ENCODE measurements around the gene MAP1B. TPM values are rescaled to one million over a fixed set of nuclear protein-coding genes. Genes with fewer than 3 reads are reported as not detected.
"Not testable (repeated sequence)": the region's sequence is repeated elsewhere in the genome, so short reads cannot be mapped to it uniquely, and the experiment has no call there.

Gene MAP1B
- total RNA-seq, 1 donor from 2014 or later: not detected

- Mint-ChIP-seq H3K36me3 (ENCODE audit: low read depth) (no peaks in the 10 kb centered on the region), H3K27ac (no peak overlapping the region), H3K4me1 (ENCODE audit: low read depth) (no peaks in the 10 kb centered on the region), H3K27me3 (ENCODE audit: insufficient read depth) (peaks cover 11% of the 10 kb centered on the region), H3K9me3 (no peaks in the 10 kb centered on the region), H3K4me3 (no peak overlapping the region)
- intact Hi-C loops (cut with micrococcal nuclease): no loop called here
- no peak for DNase-seq (ENCODE audit: low spot score)
Observed at GRCh38 chr5:72160959-72161358, 53.7 kb downstream of the MAP1B start.

- Mint-ChIP-seq H3K27me3 (ENCODE audit: insufficient read depth) (peaks cover 9% of the 10 kb centered on the region), H3K9me3 (no peaks in the 10 kb centered on the region)
- intact Hi-C loops (cut with micrococcal nuclease): no loop called here
Observed at GRCh38 chr5:72161951-72162350, 54.7 kb downstream of the MAP1B start.

DNA sequence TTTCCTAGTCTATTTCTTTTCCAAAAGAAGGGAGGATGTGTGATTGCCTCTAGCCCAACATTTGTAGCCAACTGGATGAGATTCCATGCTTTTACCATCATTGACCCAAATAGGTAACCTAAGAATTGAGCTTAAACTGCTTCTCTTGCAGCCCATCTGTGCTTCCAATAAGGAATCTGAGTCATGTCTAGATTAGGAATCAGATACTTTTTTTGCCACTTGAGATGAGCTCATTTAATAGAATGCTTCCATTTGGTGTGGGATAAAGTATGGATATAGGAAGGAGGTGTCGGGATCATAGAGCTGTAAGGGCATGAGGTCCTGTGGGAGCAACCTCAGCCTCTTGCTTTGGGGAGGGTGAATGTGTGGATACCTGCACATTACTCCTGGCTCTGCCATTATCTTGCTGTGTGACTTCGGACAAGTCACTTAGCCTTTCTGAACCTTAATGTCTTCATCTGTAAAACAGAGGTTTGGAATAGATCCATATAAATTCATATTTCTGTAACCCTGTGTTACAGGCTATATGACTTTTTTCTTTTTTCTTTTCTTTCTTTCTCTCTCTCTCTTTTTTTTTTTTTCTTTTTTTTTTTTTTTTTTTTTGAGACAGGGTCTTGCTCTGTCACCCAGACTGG lies 56.2 kb downstream of the MAP1B start:
- H3K9me3 Mint-ChIP-seq: no peaks in the 10 kb centered on the region
- no peak for DNase-seq (ENCODE audit: low spot score)
- intact Hi-C loops (cut with micrococcal nuclease): no loop called here
- H3K4me1 Mint-ChIP-seq (ENCODE audit: low read depth): no peaks in the 10 kb centered on the region
- no peaks in the 10 kb centered on the region for H3K36me3 Mint-ChIP-seq (ENCODE audit: low read depth)
- H3K27me3 Mint-ChIP-seq (ENCODE audit: insufficient read depth): peaks cover 20% of the 10 kb centered on the region
- no peak overlapping the region for H3K4me3 Mint-ChIP-seq
- H3K27ac Mint-ChIP-seq: no peak overlapping the region

More at GRCh38 chr5:72161951-72162350, 54.7 kb downstream of the MAP1B start:
- H3K27ac Mint-ChIP-seq: no peak overlapping the region
- no peaks in the 10 kb centered on the region for H3K36me3 Mint-ChIP-seq (ENCODE audit: low read depth)
- no peak overlapping the region for H3K4me3 Mint-ChIP-seq
- H3K4me1 Mint-ChIP-seq (ENCODE audit: low read depth): no peaks in the 10 kb centered on the region
- no peak for DNase-seq (ENCODE audit: low spot score)

DNA sequence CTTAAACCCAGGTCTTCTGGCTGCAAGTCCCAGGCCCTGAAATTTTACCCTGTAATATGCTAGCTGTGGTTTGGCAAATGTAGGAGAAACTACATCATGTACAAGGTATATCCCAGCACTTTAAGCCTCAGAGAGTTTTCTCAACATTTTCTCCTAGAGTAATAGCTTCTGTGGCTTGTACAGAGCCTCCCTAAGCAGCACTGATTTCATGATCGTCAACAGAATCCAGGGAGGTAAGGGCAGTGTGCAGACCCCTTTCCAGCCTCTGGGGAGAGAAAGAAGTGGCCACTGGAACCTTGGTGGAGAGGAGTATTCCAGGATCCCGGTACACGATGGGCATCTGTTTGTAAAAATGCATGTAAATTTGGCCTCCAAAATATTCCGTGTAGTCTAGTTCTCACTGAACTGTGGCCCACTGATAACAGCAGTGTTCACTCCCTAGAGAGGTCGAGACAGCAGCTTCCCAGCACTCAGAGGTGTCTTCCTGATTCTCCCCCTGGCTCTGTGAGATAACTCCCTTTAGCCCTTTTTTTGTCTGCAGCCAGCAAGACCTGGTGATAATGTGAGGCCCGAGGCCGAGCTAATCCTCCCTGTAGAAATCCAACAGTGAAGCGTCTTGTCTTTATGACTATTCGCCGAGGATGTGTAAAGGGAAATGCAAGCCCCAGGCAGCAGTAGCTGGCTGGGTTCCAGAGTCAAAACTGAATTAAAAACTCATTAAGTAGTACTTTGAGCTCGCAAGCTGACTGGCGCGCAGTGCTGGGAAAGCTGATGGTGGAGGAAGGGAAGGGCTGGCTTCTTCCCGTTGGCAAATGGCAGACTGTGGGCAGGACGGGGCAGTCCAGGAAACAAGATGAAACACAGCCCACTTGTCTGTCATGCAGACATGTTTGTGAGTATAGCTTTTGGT lies 59.0 kb downstream of the MAP1B start:
- intact Hi-C loops (cut with micrococcal nuclease): no loop called here
- H3K36me3 Mint-ChIP-seq (ENCODE audit: low read depth): no peaks in the 10 kb centered on the region
- peaks cover 35% of the 10 kb centered on the region for H3K27me3 Mint-ChIP-seq (ENCODE audit: insufficient read depth)
- H3K4me1 Mint-ChIP-seq (ENCODE audit: low read depth): no peaks in the 10 kb centered on the region
- no peak overlapping the region for H3K27ac Mint-ChIP-seq
- no peak for DNase-seq (ENCODE audit: low spot score)
- H3K4me3 Mint-ChIP-seq: no peak overlapping the region
- H3K9me3 Mint-ChIP-seq: no peaks in the 10 kb centered on the region

- H3K4me3 Mint-ChIP-seq: no peak overlapping the region
- H3K4me1 Mint-ChIP-seq (ENCODE audit: low read depth): no peaks in the 10 kb centered on the region
- peaks cover 35% of the 10 kb centered on the region for H3K27me3 Mint-ChIP-seq (ENCODE audit: insufficient read depth)
- H3K27ac Mint-ChIP-seq: no peak overlapping the region
- no peaks in the 10 kb centered on the region for H3K9me3 Mint-ChIP-seq
- intact Hi-C loops (cut with micrococcal nuclease): no loop called here
- DNase-seq (ENCODE audit: low spot score): no peak
- no peaks in the 10 kb centered on the region for H3K36me3 Mint-ChIP-seq (ENCODE audit: low read depth)
Observed at GRCh38 chr5:72167257-72167656, 60.0 kb downstream of the MAP1B start.

DNA sequence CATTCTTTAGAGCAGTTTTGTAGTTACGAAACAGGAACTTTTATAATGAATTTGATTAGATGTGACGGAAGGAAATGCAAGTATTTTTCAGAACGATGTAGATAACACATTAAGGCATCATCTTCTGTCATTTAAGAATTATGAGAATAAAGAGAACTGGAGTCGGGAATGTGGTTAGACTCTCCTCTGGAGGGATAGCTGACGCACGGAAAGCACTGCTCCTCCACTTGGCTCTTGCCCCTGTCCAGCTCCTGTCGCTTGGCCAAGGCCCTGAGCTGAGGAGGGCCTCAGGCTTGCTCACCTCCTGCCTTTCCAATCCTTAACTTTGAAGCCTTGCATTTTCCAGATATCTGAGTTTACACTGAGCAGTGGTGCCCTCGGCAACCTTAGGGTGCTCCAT lies 60.5 kb downstream of the MAP1B start:
- Mint-ChIP-seq H3K9me3 (no peaks in the 10 kb centered on the region), H3K27ac (no peak overlapping the region), H3K27me3 (ENCODE audit: insufficient read depth) (peaks cover 35% of the 10 kb centered on the region), H3K36me3 (ENCODE audit: low read depth) (no peaks in the 10 kb centered on the region), H3K4me3 (no peak overlapping the region), H3K4me1 (ENCODE audit: low read depth) (no peaks in the 10 kb centered on the region)
- no peak for DNase-seq (ENCODE audit: low spot score)
- intact Hi-C loops (cut with micrococcal nuclease): no loop called here

DNA sequence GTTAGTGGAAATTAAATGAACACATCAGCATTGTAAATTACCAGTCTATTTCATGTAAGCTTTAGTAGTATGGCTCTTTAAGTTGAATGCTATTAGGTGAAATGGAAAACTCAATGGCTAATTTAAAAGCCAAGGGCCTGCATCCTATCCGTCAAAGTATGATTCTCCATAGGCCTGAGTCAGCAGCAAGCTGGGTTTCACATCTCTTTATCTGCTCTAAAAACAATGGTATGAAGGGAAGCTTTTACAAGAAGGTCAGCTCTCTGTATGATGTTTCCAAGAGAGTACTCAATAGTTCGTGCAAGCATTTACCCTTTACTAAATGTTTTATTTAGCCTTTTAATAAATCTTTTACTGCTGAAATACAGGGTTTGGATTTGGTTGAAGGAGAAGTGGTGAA lies 62.8 kb downstream of the MAP1B start:
- no peak for DNase-seq (ENCODE audit: low spot score)
- Mint-ChIP-seq H3K36me3 (ENCODE audit: low read depth) (no peaks in the 10 kb centered on the region), H3K4me1 (ENCODE audit: low read depth) (no peaks in the 10 kb centered on the region), H3K9me3 (no peaks in the 10 kb centered on the region), H3K27ac (no peak overlapping the region), H3K4me3 (no peak overlapping the region), H3K27me3 (ENCODE audit: insufficient read depth) (peaks cover 27% of the 10 kb centered on the region)
- intact Hi-C loops (cut with micrococcal nuclease): no loop called here

GRCh38 chr5:72171181-72171580 lies 63.9 kb downstream of the MAP1B start:
- H3K9me3 Mint-ChIP-seq; H3K36me3 Mint-ChIP-seq (ENCODE audit: low read depth); intact Hi-C loops (cut with micrococcal nuclease); DNase-seq (ENCODE audit: low spot score); H3K4me3 Mint-ChIP-seq; H3K4me1 Mint-ChIP-seq (ENCODE audit: low read depth); H3K27ac Mint-ChIP-seq: not testable (repeated sequence)
- H3K27me3 Mint-ChIP-seq (ENCODE audit: insufficient read depth): peaks cover 31% of the 10 kb centered on the region

GRCh38 chr5:72171667-72172066 lies 64.4 kb downstream of the MAP1B start:
- no peak for DNase-seq (ENCODE audit: low spot score)
- Mint-ChIP-seq H3K4me1 (ENCODE audit: low read depth) (no peaks in the 10 kb centered on the region), H3K27ac (no peak overlapping the region), H3K4me3 (no peak overlapping the region), H3K36me3 (ENCODE audit: low read depth) (no peaks in the 10 kb centered on the region), H3K9me3 (no peaks in the 10 kb centered on the region), H3K27me3 (ENCODE audit: insufficient read depth) (peaks cover 31% of the 10 kb centered on the region)
- intact Hi-C loops (cut with micrococcal nuclease): no loop called here

- H3K27ac Mint-ChIP-seq: no peak overlapping the region
- H3K9me3 Mint-ChIP-seq: no peaks in the 10 kb centered on the region
- H3K4me3 Mint-ChIP-seq: no peak overlapping the region
- no peaks in the 10 kb centered on the region for H3K4me1 Mint-ChIP-seq (ENCODE audit: low read depth)
- DNase-seq (ENCODE audit: low spot score): no peak
- peaks cover 22% of the 10 kb centered on the region for H3K27me3 Mint-ChIP-seq (ENCODE audit: insufficient read depth)
- H3K36me3 Mint-ChIP-seq (ENCODE audit: low read depth): no peaks in the 10 kb centered on the region
- intact Hi-C loops (cut with micrococcal nuclease): no loop called here
Observed at GRCh38 chr5:72172786-72173185, 65.5 kb downstream of the MAP1B start.

DNA sequence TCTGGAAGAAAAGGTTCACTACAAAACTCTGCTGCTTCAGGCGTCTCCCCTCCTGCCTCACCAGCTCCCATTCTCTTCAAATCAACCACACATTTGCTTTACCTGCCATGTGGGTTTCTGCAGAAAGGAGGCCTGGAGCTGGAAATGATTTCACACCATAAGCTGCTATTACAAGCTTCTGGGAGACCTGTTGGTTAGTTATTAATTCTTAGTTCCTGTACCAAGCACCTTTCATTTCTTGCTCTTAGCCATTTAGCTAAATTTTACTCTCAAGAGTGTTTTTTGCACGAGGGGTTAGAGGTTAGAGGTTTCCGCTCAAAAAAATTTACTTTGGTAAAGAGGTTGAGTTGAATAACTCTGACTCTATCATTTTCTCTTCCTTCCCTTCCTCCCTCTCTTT lies 70.3 kb downstream of the MAP1B start:
- H3K27me3 Mint-ChIP-seq (ENCODE audit: insufficient read depth): peaks cover 16% of the 10 kb centered on the region
- no peaks in the 10 kb centered on the region for H3K4me1 Mint-ChIP-seq (ENCODE audit: low read depth)
- no peak overlapping the region for H3K27ac Mint-ChIP-seq
- intact Hi-C loops (cut with micrococcal nuclease): no loop called here
- no peak for DNase-seq (ENCODE audit: low spot score)
- H3K36me3 Mint-ChIP-seq (ENCODE audit: low read depth): no peaks in the 10 kb centered on the region
- H3K9me3 Mint-ChIP-seq: no peaks in the 10 kb centered on the region
- H3K4me3 Mint-ChIP-seq: no peak overlapping the region

- DNase-seq (ENCODE audit: low spot score): no peak
- H3K9me3 Mint-ChIP-seq: no peaks in the 10 kb centered on the region
- no peak overlapping the region for H3K27ac Mint-ChIP-seq
- no peaks in the 10 kb centered on the region for H3K4me1 Mint-ChIP-seq (ENCODE audit: low read depth)
- no peak overlapping the region for H3K4me3 Mint-ChIP-seq
- no peaks in the 10 kb centered on the region for H3K36me3 Mint-ChIP-seq (ENCODE audit: low read depth)
- intact Hi-C loops (cut with micrococcal nuclease): no loop called here
- H3K27me3 Mint-ChIP-seq (ENCODE audit: insufficient read depth): peaks cover 19% of the 10 kb centered on the region
Observed at GRCh38 chr5:72179028-72179815, 71.9 kb downstream of the MAP1B start.

Data from activated T-helper 1 cell treated with anti-CD3 and anti-CD28 coated beads, Interleukin-12 subunit alpha, Interleukin-12 subunit beta, Interleukin-2, Interleukin-4 antibody, amounts not matched to agents 30 ng/mL and 10 ng/mL and 1 ng/mL, durations not matched to agents 14 hours and 24 hours and 36 hours (primary cell).